ENCODE results near the gene MYLK.

DNA sequence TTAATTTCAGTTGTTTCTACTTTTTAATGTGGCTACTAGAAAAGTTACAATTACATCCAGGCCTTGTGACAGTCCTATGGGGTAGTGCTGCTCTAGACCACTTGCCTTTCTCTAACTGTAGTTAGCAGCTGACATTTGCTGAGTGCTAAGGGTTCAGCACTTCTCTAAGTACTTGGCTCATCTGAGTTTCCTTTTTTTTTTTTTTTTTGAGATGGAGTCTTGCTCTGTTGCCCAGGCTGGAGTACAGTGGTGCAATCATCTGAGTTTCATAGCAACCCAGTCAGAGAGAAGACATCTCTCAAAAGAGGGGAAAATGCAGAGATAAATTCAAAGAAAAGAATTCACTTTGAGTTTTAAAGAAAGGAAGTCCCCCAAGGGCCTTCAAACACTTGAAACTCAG is 130.8 kb downstream of the MYLK start:
- TF ChIP-seq, protein P1, sequence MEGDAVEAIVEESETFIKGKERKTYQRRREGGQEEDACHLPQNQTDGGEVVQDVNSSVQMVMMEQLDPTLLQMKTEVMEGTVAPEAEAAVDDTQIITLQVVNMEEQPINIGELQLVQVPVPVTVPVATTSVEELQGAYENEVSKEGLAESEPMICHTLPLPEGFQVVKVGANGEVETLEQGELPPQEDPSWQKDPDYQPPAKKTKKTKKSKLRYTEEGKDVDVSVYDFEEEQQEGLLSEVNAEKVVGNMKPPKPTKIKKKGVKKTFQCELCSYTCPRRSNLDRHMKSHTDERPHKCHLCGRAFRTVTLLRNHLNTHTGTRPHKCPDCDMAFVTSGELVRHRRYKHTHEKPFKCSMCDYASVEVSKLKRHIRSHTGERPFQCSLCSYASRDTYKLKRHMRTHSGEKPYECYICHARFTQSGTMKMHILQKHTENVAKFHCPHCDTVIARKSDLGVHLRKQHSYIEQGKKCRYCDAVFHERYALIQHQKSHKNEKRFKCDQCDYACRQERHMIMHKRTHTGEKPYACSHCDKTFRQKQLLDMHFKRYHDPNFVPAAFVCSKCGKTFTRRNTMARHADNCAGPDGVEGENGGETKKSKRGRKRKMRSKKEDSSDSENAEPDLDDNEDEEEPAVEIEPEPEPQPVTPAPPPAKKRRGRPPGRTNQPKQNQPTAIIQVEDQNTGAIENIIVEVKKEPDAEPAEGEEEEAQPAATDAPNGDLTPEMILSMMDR (IDR thresholded peaks at IDR 0.05; ENCODE audit: insufficient read depth, low read length) = no peak
- TF ChIP-seq, protein P2, sequence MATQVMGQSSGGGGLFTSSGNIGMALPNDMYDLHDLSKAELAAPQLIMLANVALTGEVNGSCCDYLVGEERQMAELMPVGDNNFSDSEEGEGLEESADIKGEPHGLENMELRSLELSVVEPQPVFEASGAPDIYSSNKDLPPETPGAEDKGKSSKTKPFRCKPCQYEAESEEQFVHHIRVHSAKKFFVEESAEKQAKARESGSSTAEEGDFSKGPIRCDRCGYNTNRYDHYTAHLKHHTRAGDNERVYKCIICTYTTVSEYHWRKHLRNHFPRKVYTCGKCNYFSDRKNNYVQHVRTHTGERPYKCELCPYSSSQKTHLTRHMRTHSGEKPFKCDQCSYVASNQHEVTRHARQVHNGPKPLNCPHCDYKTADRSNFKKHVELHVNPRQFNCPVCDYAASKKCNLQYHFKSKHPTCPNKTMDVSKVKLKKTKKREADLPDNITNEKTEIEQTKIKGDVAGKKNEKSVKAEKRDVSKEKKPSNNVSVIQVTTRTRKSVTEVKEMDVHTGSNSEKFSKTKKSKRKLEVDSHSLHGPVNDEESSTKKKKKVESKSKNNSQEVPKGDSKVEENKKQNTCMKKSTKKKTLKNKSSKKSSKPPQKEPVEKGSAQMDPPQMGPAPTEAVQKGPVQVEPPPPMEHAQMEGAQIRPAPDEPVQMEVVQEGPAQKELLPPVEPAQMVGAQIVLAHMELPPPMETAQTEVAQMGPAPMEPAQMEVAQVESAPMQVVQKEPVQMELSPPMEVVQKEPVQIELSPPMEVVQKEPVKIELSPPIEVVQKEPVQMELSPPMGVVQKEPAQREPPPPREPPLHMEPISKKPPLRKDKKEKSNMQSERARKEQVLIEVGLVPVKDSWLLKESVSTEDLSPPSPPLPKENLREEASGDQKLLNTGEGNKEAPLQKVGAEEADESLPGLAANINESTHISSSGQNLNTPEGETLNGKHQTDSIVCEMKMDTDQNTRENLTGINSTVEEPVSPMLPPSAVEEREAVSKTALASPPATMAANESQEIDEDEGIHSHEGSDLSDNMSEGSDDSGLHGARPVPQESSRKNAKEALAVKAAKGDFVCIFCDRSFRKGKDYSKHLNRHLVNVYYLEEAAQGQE (IDR thresholded peaks at IDR 0.05; ENCODE audit: insufficient replicate concordance, low read depth) = no peak
- no peak for TF ChIP-seq SPI1 (IDR thresholded peaks at IDR 0.05; ENCODE audit: borderline replicate concordance, low read depth)

Data from HL-60 (cell line).